Lower leg skin (tissue), 3 donors: Measurements from ENCODE around the gene RYR2.

Experiments used
- POLR2A ChIP-seq, 2 donors: fragments of 450-650 bp; IDR thresholded peaks; one replicate each; pipeline ENCODE4 v1.6.1; 2016 to 2017; ENCODE audit warnings: antibody characterized with exemption in 2 of 2, mild to moderate bottlenecking in 1 of 2, moderate library complexity in 1 of 2
- TF ChIP-seq, protein P1 (sequence below), 3 donors: fragments of 450-650 bp; IDR thresholded peaks; one replicate each; pipeline ENCODE4 v1.5.1; 2016; ENCODE audit warnings: antibody characterized with exemption in 3 of 3, mild to moderate bottlenecking in 3 of 3, moderate library complexity in 2 of 3

DNA sequence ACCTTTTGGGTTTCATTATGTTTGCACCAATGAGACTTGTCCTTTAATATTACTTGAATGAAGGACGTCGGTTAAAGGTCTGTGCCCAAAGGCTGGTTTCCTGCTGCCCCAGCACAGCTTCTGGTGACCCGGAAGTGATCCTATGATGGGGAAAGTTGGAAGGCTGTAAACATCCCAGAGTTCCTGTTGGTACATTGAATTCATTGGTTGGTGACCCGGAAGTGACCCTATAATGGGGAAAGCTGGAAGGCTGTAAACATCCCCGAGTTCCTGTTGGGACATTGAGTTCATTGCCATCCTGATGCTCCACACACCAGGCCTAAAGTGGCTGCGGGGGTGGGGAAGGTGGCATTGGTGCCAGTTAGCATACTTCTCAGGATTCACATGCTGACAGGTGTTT is 187.3 kb downstream of the RYR2 start:
- TF ChIP-seq, protein P1, sequence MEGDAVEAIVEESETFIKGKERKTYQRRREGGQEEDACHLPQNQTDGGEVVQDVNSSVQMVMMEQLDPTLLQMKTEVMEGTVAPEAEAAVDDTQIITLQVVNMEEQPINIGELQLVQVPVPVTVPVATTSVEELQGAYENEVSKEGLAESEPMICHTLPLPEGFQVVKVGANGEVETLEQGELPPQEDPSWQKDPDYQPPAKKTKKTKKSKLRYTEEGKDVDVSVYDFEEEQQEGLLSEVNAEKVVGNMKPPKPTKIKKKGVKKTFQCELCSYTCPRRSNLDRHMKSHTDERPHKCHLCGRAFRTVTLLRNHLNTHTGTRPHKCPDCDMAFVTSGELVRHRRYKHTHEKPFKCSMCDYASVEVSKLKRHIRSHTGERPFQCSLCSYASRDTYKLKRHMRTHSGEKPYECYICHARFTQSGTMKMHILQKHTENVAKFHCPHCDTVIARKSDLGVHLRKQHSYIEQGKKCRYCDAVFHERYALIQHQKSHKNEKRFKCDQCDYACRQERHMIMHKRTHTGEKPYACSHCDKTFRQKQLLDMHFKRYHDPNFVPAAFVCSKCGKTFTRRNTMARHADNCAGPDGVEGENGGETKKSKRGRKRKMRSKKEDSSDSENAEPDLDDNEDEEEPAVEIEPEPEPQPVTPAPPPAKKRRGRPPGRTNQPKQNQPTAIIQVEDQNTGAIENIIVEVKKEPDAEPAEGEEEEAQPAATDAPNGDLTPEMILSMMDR (IDR thresholded peaks at IDR 0.05): no peak
- TF ChIP-seq POLR2A (IDR thresholded peaks at IDR 0.05): no peak
